DOHH2 (cell line): ENCODE results near the gene CDK14.

Source experiments
- H3F3A ChIP-seq: fragments of 200-600 bp; sonication (generic), shearing (Covaris generic); 2 replicates; pipeline ENCODE4 v1.6.0; 2016; ENCODE audit warnings: antibody characterized with exemption, mild to moderate bottlenecking; ENCODE audit not compliant: control insufficient read depth, insufficient read depth
- H3K27ac ChIP-seq: fragments of 200-600 bp; sonication (generic); 2 replicates; pipeline ENCODE4 v1.5.1; 2014; ENCODE audit warnings: low read depth, mild to moderate bottlenecking, low read length, moderate library complexity
- H3K27me3 ChIP-seq: fragments of 200-600 bp; sonication (generic); 2 replicates; pipeline ENCODE4 v1.6.1; 2014; ENCODE audit warnings: mild to moderate bottlenecking, low read length, mixed read lengths; ENCODE audit not compliant: control insufficient read depth
- H3K36me3 ChIP-seq: fragments of 200-600 bp; sonication (generic); 2 replicates; pipeline ENCODE4 v1.6.1; 2014; ENCODE audit warnings: mild to moderate bottlenecking, low read length, moderate library complexity, mixed read lengths; ENCODE audit not compliant: control insufficient read depth
- H3K4me1 ChIP-seq: fragments of 200-600 bp; sonication (generic); 2 replicates; pipeline ENCODE4 v1.6.1; 2014; ENCODE audit warnings: mild to moderate bottlenecking, low read length, mixed read lengths; ENCODE audit not compliant: control insufficient read depth
- H3K4me2 ChIP-seq: fragments of 200-600 bp; sonication (generic); 2 replicates; pipeline ENCODE4 v1.6.0; 2014; ENCODE audit warnings: mild to moderate bottlenecking, low read length, moderate library complexity
- H3K4me3 ChIP-seq: fragments of 200-600 bp; sonication (generic); 2 replicates; pipeline ENCODE4 v1.5.1; 2014; ENCODE audit warnings: mild to moderate bottlenecking, low read length, mixed read lengths
- H3K79me2 ChIP-seq: fragments of 200-600 bp; sonication (generic); 2 replicates; pipeline ENCODE4 v1.6.1; 2014; ENCODE audit warnings: mild to moderate bottlenecking, low read length, mixed read lengths; ENCODE audit not compliant: control insufficient read depth
- H3K9me2 ChIP-seq: fragments of 200-600 bp; sonication (generic); replicated peaks from 2 replicates; pipeline ENCODE4 v1.6.1; 2014; ENCODE audit warnings: mild to moderate bottlenecking, low read length, mixed read lengths; ENCODE audit not compliant: control insufficient read depth
- H3K9me3 ChIP-seq: fragments of 200-600 bp; sonication (generic); 2 replicates; pipeline ENCODE4 v1.6.1; 2014; ENCODE audit warnings: antibody characterized with exemption, low read length, mixed read lengths; ENCODE audit not compliant: control insufficient read depth, insufficient read depth
- H4K20me1 ChIP-seq: fragments of 200-600 bp; sonication (generic); 2 replicates; pipeline ENCODE4 v1.6.0; 2014; ENCODE audit warnings: low read depth, mild to moderate bottlenecking, antibody characterized with exemption, low read length, moderate library complexity; ENCODE audit not compliant: control insufficient read depth, insufficient read depth
- CTCF ChIP-seq: fragments of 200-600 bp; sonication (generic); IDR thresholded peaks from one replicate; pipeline ENCODE4 v1.5.1; 2014; ENCODE audit warnings: antibody characterized with exemption, mild to moderate bottlenecking, low read depth, low read length; ENCODE audit not compliant: poor library complexity, severe bottlenecking
- EZH2phosphoT487 ChIP-seq: fragments of 200-600 bp; sonication (generic); IDR thresholded peaks from 2 replicates; pipeline ENCODE4 v1.6.1; 2017; ENCODE audit warnings: borderline replicate concordance, mild to moderate bottlenecking, antibody characterized with exemption, low read length, moderate library complexity, mixed read lengths

Gene CDK14

GRCh38 chr7:90574146-90574819 lies 21.8 kb upstream of the CDK14 start:
- no peaks in the 10 kb centered on the region for H3F3A ChIP-seq
- TF ChIP-seq EZH2phosphoT487, result no peak
- no peak for TF ChIP-seq CTCF
- no peaks in the 10 kb centered on the region for H3K9me3 ChIP-seq
- H4K20me1 ChIP-seq, result no peaks in the 10 kb centered on the region
- H3K4me3 ChIP-seq, result no peak overlapping the region
- H3K4me1 ChIP-seq, result peaks cover 11% of the 10 kb centered on the region
- H3K27me3 ChIP-seq, result no peaks in the 10 kb centered on the region
- no peak overlapping the region for H3K4me2 ChIP-seq
- H3K9me2 ChIP-seq, result no peaks in the 10 kb centered on the region
- H3K79me2 ChIP-seq, result no peaks in the 10 kb centered on the region
- H3K36me3 ChIP-seq, result no peaks in the 10 kb centered on the region
- H3K27ac ChIP-seq, result no peak overlapping the region

- peaks cover 5% of the 10 kb centered on the region for H3K4me1 ChIP-seq
- TF ChIP-seq EZH2phosphoT487, result no peak
- TF ChIP-seq CTCF, result no peak
- H3F3A ChIP-seq, result no peaks in the 10 kb centered on the region
- no peak overlapping the region for H3K27ac ChIP-seq
- H4K20me1 ChIP-seq, result no peaks in the 10 kb centered on the region
- no peaks in the 10 kb centered on the region for H3K79me2 ChIP-seq
- H3K4me2 ChIP-seq, result no peak overlapping the region
- H3K27me3 ChIP-seq, result no peaks in the 10 kb centered on the region
- H3K36me3 ChIP-seq, result no peaks in the 10 kb centered on the region
- H3K9me3 ChIP-seq, result no peaks in the 10 kb centered on the region
- H3K4me3 ChIP-seq, result no peak overlapping the region
- no peaks in the 10 kb centered on the region for H3K9me2 ChIP-seq
Measured at GRCh38 chr7:90574820-90575187, 21.3 kb upstream of the CDK14 start.

GRCh38 chr7:90579181-90579688 lies 16.9 kb upstream of the CDK14 start:
- H3K9me2 ChIP-seq, result no peaks in the 10 kb centered on the region
- no peaks in the 10 kb centered on the region for H4K20me1 ChIP-seq
- no peaks in the 10 kb centered on the region for H3K9me3 ChIP-seq
- no peaks in the 10 kb centered on the region for H3F3A ChIP-seq
- no peaks in the 10 kb centered on the region for H3K4me1 ChIP-seq
- no peaks in the 10 kb centered on the region for H3K27me3 ChIP-seq
- H3K4me3 ChIP-seq, result no peak overlapping the region
- H3K79me2 ChIP-seq, result no peaks in the 10 kb centered on the region
- H3K4me2 ChIP-seq, result no peak overlapping the region
- no peak overlapping the region for H3K27ac ChIP-seq
- TF ChIP-seq EZH2phosphoT487, result no peak
- no peaks in the 10 kb centered on the region for H3K36me3 ChIP-seq

- Histone ChIP-seq H3K79me2 (no peaks in the 10 kb centered on the region), H3K27me3 (no peaks in the 10 kb centered on the region), H3K4me1 (no peaks in the 10 kb centered on the region), H3K9me2 (no peaks in the 10 kb centered on the region), H3K4me2 (no peak overlapping the region), H4K20me1 (no peaks in the 10 kb centered on the region), H3K36me3 (no peaks in the 10 kb centered on the region), H3F3A (no peaks in the 10 kb centered on the region), H3K4me3 (no peak overlapping the region), H3K9me3 (no peaks in the 10 kb centered on the region), H3K27ac (no peak overlapping the region)
- no peak for TF ChIP-seq CTCF
- no peak for TF ChIP-seq EZH2phosphoT487
Measured at GRCh38 chr7:90580051-90580450, 16.1 kb upstream of the CDK14 start.
